GM21390 (cell line): Measurements from ENCODE around the gene MINAR1.
"Not testable (repeated sequence)": the region's sequence is repeated elsewhere in the genome, so short reads cannot be mapped to it uniquely, and the experiment has no call there.

Source experiments
- ATAC-seq: cut with Tn5 transposase; IDR thresholded peaks from one replicate; pipeline ENCODE4 v1.9.1; 2021; ENCODE audit not compliant: unreplicated experiment

Gene MINAR1, protein sequence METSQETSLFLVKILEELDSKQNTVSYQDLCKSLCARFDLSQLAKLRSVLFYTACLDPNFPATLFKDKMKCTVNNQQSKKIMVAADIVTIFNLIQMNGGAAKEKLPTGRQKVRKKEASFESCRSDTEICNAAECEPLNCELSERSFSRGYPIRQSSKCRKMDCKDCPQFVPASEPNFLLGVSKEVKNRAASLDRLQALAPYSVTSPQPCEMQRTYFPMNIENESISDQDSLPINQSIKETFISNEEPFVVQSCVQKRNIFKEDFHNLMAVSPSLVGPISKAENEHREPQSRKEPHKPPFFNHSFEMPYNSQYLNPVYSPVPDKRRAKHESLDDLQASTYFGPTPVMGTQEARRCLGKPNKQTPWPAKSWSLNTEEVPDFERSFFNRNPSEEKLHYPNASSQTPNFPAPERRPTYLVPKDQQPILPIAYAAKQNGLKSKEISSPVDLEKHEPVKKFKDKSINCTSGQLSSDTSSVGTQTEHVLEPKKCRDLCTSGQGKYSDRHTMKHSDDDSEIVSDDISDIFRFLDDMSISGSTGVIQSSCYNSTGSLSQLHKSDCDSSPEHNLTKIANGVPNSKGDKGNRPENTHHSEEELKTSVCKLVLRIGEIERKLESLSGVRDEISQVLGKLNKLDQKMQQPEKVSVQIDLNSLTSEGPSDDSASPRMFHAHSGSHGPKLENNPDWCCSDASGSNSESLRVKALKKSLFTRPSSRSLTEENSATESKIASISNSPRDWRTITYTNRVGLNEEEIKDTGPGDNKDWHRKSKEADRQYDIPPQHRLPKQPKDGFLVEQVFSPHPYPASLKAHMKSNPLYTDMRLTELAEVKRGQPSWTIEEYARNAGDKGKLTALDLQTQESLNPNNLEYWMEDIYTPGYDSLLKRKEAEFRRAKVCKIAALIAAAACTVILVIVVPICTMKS

DNA sequence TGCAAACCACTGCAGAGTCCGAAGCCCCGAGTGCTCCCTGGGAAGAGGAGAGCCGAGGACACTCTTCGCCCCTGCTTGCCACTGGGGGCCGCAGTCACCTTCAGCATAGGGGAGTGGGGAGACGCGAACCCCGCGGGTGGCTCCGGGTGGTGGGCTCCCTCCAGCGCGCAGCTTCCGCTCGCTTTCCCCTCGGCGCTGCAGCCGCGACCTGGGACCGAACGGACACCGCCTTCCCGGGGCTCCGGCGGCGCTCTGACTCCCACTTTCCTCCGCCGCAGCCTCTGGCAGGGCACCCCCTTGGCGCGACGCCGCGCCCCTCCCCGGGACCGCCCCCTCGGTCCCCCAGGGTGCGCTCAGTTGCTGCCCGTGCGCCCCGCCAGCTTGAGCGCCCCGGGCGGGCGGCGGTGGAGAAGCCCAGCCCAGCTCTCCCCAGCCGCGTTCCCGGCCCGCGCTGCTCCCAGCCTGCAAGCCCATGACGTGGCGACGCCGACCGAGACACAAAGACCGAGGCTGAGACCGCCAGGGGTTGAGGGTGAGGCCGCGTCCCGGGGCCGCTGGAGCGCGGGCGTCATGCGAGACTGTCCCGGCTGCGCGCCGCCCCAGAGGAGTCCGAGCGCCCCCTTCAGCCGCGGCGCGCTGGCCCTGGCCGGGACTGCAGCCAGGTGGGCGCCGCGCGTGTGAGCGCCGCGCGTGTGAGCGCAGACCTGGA lies at the start of gene MINAR1:
MINAR1 (plus strand) TSS at position 701 of the 709 bp plus-strand sequence. CDS start 23,812 bp downstream, outside the sequence.
- ATAC-seq = no peak

DNA sequence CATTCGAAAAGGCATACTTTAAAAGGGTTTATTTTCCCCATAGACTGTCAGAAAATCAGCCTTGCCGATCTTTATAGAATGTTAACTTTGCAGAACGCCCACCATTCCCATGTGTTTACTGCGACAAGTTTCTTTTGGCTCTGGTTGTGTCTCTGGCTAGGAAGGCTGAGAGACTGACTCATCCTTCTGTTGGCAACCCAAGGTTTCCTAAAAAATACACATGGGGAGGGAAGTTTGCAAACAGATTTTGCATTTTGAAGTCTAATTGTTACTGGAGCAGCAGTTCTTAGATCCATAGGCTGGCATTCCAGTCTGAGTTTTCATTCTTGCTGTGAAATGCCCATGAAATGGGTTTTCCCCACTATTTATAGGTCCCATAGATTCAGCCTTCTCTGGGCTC lies 37.9 kb upstream of the MINAR1 start:
- ATAC-seq = no peak

DNA sequence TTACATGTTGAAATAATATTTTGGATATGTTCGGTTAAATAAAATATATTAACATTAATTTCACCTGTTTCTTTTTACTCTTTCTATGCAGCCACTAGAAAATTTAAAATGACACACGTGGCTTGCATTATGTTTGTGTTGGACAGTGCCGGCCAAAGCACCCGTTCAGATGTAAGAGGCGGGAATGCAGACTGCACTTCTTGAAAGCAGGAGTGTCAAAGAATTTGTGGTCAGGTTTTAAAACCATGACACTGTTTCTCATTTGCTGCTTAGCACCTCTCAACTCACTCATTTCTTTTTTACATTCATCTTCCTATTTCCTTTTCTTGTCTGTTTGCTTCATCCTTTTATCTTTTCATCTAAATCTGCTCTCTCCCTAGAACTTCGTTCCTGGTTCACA lies 35.3 kb upstream of the MINAR1 start:
- ATAC-seq = no peak

DNA sequence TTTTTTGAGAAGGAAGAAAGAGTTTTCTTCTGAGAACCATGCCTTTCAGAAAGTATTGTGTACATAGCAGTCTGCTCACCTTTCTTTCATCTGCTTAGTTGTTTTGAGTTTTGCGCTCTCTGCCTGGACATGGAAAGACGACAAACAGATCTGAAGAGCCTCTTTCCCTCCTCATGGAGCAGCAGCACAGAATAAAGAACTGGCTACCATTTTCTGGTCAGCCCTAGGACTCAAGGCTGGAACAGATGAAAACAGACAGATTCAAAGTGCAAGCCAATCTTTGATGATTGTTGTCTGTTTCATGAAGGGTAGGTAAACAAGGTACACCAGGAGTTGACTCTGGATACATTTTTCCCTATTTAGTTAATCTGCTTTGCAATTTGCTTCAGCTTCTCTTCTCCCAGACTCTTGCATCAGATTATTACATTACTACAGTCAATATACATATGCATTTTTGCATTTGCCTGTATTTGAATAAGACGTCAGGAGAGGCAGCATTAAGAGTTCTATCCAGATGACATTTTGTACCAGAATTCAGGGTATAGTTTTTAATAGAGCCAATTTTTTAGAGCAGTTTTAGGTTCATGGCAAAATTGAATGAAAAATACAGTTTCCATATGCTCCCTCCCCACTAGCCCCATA lies 34.7 kb upstream of the MINAR1 start:
- no peak for ATAC-seq

DNA sequence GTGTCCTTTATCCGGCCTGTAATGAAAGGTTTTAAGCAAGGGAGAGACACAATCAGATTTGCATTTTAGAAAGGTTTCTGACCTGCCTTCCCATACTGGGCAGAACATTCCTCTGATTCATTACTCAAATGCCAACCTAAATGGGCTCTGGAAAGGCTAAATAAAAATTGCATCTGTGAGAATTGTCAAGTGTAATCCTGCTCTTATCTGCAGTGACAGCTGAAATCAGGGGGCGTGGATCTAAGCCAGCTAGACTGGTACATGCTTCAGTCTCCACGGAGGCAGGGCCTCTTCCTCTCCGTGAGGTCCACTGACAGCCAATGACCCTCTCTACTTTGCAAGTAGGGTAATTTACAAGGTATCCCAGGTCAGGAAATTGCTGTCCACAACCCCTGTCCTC lies 32.5 kb upstream of the MINAR1 start:
- ATAC-seq = no peak

DNA sequence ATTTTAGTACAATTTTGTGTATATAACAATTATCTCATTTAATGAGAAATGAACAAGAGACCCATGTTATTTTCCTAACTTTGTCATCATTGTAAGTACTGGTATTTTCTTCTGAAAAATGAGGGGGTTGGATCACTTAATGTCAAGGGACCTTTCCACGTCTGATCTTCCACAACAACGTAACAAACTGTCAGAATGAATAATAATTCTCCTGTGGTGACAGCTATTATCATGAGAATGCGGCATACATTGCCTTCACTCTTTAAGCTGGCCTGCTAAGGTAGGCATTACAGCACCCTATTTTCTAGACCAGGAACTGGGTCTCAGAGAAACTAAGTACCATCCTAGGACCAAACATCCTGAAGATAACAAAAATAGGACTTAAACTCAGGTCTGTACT lies 31.5 kb upstream of the MINAR1 start:
- ATAC-seq = no peak

DNA sequence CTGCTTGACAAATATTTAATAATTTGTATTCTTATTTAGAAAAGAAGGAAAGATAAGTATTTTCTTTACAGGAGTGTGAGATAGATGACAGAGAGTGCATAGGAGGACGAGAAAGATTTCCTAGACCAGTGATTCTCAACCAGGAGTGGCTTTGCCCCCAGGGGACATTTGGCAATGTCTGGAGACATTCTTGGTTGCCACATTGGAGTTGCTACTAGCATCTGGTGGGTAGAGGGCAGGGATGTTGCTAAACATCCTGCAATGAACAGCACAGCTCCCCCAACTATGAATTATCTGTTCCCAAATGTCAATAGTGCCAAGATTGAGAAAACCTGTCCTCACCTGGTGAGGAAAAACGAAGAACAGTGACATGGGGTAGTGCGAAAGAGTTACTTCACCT lies 30.8 kb upstream of the MINAR1 start:
- no peak for ATAC-seq

DNA sequence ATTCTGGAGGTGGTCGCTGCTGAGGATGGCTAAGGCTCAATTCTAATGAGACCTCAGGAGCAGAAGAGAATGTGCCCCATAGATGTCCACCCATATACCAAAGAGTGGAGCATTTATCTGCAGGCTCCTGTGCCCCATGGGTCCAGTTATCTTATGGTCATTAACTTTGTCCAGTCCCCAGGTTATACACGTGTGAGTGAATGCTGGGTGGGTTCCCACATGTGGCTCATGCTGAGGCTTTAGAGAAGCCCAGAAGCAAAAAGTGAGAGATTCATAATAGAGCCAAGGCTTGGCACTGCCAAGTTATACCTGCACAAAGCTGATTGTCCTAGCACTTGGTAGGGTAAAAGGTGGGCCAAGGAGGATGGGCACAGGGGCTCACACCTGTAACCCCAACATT lies 30.0 kb upstream of the MINAR1 start:
- no peak for ATAC-seq

DNA sequence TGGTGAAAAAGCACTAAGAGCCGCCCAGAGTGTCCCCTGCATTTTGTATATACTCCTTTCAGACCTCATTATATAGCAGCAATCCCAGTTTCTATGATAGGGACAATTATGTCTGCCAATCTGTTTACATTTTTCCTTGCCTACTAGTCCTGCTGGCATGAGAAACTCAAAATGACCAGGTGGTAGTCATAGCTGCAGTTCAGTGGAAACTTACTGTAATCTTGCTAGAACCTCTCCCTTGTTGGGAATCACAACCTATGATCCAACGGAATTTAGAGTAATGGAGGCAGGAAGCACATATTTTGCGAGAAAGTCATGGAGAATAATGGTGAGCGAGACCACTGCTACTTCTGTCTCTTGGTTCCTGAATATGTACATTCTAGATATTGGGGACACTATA lies 28.6 kb upstream of the MINAR1 start:
- no peak for ATAC-seq

DNA sequence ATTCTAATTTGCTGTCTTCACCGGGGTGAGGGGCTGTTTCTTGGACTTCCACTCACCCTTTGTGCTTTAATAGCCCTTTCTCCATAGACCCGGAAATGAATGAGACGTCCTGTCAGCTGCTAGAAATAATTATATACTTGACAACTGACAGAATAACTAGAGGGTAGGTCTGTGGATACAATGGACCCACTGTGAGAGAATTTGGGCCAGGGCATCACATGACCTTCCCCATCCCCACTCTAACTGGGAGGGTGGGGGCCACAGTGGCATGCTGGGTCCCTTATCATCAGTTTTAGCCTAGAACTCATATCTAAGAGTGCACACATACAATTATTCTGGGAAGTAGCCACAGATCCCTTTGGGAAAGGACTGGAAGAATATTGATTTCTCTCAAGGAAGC lies 25.9 kb upstream of the MINAR1 start:
- ATAC-seq = no peak

DNA sequence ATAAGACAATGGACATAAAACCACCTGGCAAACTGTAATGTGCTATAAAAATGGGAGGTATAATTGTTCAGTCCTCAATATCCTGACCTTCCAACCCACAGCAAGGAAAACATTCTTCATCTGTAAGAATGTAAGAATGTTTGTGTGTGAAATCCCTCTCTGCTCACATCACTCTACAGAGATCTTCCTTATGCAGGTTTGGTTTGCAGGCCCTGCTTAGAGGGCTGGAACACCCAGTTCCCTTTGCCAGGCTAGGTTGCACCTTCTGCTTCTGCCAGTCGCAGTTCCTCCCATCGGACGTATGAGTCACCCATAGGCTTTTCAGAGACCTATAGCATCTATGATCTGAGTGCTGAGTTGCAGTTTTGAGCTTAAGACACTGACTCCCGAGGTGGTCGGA lies 24.1 kb upstream of the MINAR1 start:
- no peak for ATAC-seq

DNA sequence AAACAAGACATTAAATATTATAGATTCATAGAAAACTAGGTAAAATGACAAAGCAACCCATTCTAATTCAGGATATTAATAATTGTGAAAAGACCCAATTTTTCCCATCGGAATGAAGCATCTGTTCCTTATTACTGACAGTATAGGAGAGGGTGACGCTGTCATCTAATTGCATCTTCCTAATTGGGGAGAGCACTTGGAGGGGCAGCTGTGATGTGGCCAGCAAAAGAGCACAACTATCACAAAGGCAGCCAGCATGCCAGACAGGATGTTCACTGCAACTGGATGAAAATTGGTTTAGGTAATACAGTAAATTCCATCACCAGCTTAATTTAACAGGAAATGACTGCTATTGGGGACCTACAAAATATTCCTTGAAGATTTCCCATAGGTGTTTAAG lies 21.9 kb upstream of the MINAR1 start:
- no peak for ATAC-seq

DNA sequence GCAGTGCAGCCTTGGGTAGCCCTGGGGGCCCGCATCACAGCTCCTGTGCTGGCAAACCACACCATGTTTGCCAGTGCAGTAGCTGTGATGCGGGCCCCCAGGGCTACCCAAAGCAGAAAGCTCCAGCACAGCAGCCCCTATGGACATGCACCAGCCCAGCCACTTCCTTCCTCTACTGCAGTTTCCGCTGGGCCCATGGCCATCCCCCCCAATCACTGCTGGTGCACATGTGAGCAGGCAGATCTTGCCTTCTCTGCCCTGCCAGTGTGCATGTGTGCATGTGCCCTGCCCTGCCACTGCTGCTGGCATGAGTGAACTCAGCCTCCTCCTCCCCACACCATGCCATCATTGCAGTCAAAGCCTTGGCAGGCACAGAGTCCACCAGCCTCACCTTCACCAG lies 20.1 kb upstream of the MINAR1 start:
- ATAC-seq = no peak

DNA sequence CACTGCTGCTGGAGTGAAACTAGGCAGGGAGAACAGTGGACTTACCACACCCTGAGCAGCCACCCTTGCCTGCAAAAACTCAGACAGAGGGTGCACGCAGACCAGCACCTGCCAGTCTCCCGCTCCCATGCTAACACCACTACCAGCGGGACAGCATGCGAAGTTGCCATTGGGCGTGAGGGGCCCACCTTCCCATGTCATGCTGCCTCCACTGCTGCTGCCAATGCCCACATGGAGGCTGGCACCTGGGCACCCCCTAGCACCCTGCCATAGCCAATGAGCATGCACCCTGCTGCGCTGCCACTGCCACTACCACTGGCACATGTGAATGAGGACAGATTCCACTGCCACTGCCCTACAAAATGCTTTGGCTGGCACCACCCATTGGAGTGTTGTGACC lies 19.7 kb upstream of the MINAR1 start:
- ATAC-seq = no peak

DNA sequence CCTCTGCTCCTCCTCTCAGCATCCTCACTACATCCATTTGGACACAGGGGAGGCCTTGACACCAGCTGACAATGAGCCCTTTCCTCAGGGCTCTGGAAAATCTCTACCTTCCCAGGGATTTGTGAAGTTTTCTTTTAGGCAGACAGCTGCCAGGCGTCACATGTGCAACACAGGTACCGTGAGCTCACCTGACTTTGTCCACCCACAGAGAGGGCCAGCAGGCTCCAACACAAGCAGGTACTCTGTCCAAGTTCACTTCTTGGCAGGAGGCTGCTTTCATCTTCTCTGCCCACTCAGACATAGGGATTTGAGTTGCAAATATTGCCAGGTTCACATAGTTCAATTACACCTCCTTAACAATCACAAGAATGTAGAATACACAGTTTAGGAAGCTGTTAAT lies 15.3 kb upstream of the MINAR1 start:
- ATAC-seq = no peak

DNA sequence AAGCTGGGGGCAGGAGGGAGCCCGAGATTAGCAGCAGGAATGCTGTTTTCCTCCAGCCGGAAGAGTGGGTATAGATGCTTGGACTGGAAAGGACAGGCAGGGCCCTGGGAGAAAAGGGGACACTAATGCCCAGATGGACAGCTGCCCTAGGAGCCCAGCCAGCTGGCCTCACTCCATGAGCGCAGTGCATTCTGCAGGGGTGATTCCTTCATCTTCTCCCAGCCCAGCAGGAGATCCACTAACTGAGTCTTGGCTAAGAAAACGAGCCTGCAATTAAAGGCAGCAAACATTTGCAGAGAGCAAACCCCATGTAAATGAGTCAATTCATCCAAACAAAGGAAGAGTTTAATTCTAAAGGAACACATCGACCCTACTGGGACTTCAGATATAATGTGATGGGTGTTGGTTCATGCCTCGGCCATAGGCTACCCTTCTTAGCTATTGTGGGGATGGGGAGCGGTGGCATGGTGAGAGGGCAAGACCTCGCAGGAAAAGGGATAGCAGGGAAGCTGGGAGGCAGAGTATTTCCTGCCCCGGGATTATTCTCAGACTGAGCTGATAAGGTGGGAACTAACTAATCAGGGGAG lies 13.3 kb upstream of the MINAR1 start:
- ATAC-seq = no peak

DNA sequence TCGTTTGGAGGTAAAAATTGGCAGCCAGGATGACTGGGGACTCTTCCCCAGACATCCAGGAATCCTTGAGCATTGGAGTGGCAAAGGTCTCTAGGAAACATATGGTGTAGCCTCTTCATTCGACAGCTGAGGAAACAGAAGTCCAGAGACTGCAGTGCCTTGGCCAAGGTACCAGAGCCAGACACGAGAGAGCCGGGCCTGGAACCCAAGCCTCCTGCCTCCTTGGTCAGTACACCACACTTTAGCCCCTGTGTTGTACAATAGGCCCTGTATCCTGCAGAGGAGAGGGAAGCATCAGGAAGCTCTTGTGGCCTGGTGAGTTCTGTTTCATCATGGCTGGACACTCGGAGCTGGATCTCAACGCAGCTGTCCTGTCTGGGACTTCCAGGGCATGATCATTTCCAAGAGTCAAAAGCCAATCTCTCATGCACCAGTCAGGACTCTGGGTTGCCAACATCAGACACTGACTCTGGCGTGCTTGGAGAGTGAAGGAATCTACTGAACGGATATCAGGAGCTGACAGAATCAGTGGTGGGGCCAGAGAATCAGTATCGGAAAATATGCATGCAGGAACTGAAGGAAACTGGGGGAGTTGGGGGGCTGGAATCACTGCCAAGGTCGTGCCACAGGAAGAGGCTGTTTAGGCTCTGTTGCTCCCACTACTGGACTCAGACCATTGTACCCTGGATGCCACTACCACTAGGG lies 6.4 kb upstream of the MINAR1 start:
- no peak for ATAC-seq

DNA sequence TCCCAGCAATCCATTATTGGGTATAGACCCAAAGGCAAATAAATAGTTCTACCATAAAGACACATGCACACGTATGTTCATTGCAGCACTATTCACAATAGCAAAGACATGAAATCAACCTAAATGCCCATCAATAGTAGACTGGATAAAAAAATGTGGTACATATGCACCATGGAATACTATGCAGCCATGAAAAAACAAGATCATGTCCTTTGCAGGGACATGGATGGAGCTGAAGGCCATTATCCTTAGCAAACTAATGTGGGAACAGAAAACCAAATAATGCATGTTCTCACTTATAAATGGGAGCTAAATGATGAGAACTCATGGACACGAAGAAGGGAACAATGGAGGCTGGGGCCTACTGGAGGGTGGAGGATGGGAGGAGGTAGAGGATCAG lies 5.2 kb upstream of the MINAR1 start:
- ATAC-seq = not testable (repeated sequence)

DNA sequence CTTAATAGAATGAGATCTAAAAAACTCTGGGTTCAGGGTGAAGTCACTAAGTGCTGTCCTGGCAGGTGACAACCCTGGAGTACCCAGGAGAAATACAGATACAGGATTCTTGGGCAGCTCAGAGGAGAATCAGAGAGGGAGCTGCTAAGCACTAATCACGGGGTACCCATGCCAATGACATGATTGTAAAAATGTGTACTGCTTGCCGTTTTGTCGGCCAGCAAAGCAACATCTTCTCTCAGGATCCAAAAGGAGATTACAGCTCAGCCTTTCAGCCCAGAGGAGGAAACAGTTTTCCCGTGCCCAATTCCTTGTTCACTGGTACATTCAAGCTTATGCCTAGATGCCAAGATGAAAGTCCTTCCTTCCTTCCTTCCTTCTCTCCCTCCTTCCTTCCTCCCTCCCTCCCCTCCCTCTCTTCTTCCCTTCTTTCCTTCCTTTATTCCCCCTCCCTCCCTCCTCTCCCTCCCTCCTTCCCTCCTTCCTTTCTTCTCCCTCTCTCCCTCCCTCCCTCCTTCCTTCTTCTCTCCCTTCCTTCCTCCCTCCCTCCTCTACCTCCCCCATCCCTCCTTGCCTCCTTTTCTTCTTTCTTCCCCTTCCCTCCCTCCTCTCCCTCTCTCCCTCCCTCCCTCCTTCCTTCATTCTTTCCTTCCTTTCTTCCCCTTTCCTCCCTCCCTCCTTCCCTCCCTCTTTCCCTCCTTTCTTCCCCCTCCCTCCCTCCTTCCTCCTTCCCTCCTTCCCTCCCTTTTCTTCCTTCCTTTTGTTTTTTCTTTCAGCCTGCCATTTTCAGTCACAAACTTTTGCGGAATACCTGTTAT lies 4.1 kb upstream of the MINAR1 start:
- no peak for ATAC-seq
